HL-60 (cell line): Measurements from ENCODE around the gene PIP5K1C.

Source experiments
- CTCF ChIP-seq: IDR thresholded peaks from one replicate; pipeline ENCODE4 v1.5.1; 2011; ENCODE audit warnings: low read length, control low read depth, inconsistent platforms; ENCODE audit not compliant: insufficient read depth
- GABPA ChIP-seq: IDR thresholded peaks from 2 replicates; pipeline ENCODE4 v1.6.1; 2012; ENCODE audit warnings: low read depth
- POLR2AphosphoS5 ChIP-seq: IDR thresholded peaks from 2 replicates; pipeline ENCODE4 v1.6.1; 2012; ENCODE audit warnings: low read depth
- REST ChIP-seq: IDR thresholded peaks from 2 replicates; pipeline ENCODE4 v1.6.1; 2012; ENCODE audit warnings: low read depth; ENCODE audit not compliant: insufficient replicate concordance

- TF ChIP-seq POLR2AphosphoS5 (no peak), CTCF (no peak), REST (no peak), GABPA (no peak)
These were observed 46.2 kb upstream of the PIP5K1C start for GRCh38 chr19:3746371-3747056.
